Subcutaneous adipose tissue (tissue), 4 donors: ENCODE measurements around the gene KIF16B. TPM values are rescaled to one million over a fixed set of nuclear protein-coding genes. Genes with fewer than 3 reads are reported as not detected.

Experiments used
- CTCF ChIP-seq: fragments of 450-650 bp; IDR thresholded peaks from one replicate; pipeline ENCODE4 v1.5.1; 2016; ENCODE audit warnings: low read depth, mild to moderate bottlenecking, control low read depth, antibody characterized with exemption, moderate library complexity
- total RNA-seq, 4 donors: library from RNA; depleted of rRNA; stranded (reverse); fragments of >200 nt; gene quantifications; one replicate each; pipeline ENCODE4 v1.1.0, GENCODE V29; 2016

KIF16B gene
- total RNA-seq, 4 donors from 2014 or later: 20.0 to 39.1 (median 26.6) TPM

- TF ChIP-seq CTCF: no peak
Measured at GRCh38 chr20:16438100-16438499, 135.1 kb downstream of the KIF16B start.

GRCh38 chr20:16437387-16437996 is 135.8 kb downstream of the KIF16B start:
- TF ChIP-seq CTCF: no peak

- TF ChIP-seq CTCF: no peak
Measured at GRCh38 chr20:16434062-16434664, 139.1 kb downstream of the KIF16B start.

GRCh38 chr20:16433293-16433580 is 140.0 kb downstream of the KIF16B start:
- TF ChIP-seq CTCF: no peak

GRCh38 chr20:16432466-16433292 is 140.6 kb downstream of the KIF16B start:
- no peak for TF ChIP-seq CTCF

- no peak for TF ChIP-seq CTCF
Measured at GRCh38 chr20:16428112-16428511, 145.1 kb downstream of the KIF16B start.

GRCh38 chr20:16427571-16427970 is 145.7 kb downstream of the KIF16B start:
- TF ChIP-seq CTCF: no peak
